Left cardiac atrium (tissue), 4 donors: Measurements from ENCODE around the gene NEAT1. TPM values are rescaled to one million over a fixed set of nuclear protein-coding genes. Genes with fewer than 3 reads are reported as not detected.
"Not testable (repeated sequence)": the region's sequence is repeated elsewhere in the genome, so short reads cannot be mapped to it uniquely, and the experiment has no call there.

ENCODE experiments used
- ATAC-seq, 2 donors: fragments of 200-7000 bp; cut with Tn5 transposase; one replicate each; pipeline ENCODE4 v1.9.1; 2020; ENCODE audit warnings: mild to moderate bottlenecking in 2 of 2, moderate library complexity in 2 of 2
- DNase-seq: peaks from one replicate; pipeline ENCODE4 v3.0.0-alpha.2; 2020
- intact Hi-C, 2 donors: fragments of 100-400 bp; cut with DNase I; formaldehyde crosslinking; loops; one replicate each; pipeline versions ENCODE4 v1.14.1 to v1.15.1; 2022 to 2023
- total RNA-seq, 2 donors: library from RNA; stranded (reverse); fragmentation: NEBNext Ultra II Directional; extraction: Animal tissue kit (Norgen Biotek cat#: 25700); gene quantifications; one replicate each; pipeline ENCODE4 v1.2.1, GENCODE V29; 2021
- donor health status: DM: no; HTN: yes; CAD: no.
- donor health status: DM: no; HTN: yes; CAD: no; lungs with severe emphysema.
- donor health status: DM: yes; HTN: yes; CAD: no.
- donor health status: Dilated cardiomyopathy.

Gene NEAT1
- total RNA-seq, 2 donors from 2014 or later: 405 to 657 TPM

GRCh38 chr11:65439331-65440181 is 17.0 kb downstream of the NEAT1 start:
- DNase-seq: peak; percentile 20
- ATAC-seq: no peak
- intact Hi-C loops: no loop called here

DNA sequence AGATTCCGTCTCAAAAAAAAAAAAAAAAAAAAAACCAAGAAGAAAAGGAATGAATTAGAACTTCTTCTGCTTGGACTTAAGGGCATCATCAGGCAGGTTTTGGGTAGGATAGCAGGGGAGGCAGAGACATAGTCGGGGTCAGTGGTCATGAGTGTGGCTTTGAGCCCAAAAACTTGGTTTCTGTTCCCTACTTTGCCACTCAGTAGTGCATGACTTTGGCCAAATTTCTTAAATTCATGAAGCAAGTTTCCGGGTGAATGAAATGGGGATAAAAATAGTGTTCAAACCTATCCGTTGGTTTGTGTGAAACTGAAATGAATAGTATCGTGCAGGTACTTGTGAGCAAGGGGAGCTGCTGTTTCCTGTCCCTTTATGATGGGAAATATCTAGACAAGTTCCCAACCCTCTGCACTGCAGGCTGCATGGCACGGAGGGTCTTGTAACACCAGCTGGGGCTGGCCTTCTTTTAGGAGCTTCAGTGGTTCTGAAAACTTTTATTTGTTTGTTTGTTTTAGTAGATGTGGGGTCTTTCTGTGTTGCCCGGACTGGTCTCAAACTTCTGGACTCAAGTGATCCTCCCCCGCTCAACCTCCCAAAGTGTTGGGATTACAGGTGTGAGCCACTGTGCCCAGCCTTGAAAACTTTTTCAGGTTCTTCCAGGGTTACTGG is 18.4 kb downstream of the NEAT1 start:
- DNase-seq (peak; percentile 10), ATAC-seq (no peak)
- intact Hi-C loops: no loop called here

DNA sequence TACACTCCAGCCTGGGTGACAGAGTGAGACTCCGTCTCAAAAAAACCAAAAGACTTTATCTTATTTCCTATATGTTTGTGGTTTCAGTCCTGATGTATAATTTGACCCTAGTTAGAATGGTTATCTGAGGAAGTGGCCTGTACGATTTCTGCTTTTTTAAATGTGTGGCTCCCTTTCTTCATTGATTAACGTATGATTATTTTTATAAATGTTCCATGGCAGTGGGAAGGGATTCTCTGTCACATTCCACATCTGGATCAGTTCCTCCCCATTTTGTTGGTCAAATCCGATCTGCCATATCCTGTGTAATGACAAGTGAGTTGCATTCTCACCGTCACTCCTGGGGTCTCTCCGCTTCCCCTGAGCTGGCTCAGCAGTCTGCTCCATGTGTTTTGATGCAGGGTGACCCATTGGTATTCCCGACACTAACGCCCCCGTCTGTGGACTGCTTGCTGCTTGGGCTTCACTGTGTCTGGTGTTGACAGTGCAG is 20.3 kb downstream of the NEAT1 start:
- DNase-seq (no peak), ATAC-seq (no peak)
- intact Hi-C loops: no loop called here

DNA sequence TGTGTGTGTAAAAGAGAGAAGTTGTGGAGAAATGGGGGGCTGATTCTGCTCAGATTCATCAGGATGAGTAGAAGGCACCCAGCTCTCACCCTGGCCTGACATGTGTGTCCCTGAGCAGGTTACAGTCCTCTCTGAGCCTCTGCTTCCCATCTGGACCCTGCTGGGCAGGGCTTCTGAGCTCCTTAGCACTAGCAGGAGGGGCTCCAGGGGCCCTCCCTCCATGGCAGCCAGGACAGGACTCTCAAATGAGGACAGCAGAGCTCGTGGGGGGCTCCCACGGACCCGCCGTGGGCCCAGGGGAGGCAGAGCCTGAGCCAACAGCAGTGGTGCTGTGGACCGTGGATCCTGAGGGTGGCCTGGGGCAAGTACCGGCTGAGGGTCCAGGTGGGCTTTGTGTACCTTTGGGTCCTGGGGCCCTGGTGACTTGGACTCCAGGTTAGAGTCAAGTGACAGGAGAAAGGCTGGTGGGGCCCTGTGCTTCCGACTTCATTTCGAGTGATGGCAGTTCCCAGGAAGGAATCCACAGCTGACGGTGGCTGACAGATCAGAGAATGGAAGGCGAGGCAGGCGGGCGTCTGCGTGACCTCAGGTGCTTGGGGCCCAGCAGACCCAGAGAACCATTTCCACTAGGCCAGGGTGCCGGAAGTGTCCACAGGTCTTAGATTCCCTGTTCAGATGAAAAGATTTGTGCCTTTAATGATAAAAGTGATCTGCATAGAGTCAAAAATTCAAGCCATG is 21.9 kb downstream of the NEAT1 start:
- intact Hi-C loops: no loop called here
- ATAC-seq (no peak), DNase-seq (no peak)

DNA sequence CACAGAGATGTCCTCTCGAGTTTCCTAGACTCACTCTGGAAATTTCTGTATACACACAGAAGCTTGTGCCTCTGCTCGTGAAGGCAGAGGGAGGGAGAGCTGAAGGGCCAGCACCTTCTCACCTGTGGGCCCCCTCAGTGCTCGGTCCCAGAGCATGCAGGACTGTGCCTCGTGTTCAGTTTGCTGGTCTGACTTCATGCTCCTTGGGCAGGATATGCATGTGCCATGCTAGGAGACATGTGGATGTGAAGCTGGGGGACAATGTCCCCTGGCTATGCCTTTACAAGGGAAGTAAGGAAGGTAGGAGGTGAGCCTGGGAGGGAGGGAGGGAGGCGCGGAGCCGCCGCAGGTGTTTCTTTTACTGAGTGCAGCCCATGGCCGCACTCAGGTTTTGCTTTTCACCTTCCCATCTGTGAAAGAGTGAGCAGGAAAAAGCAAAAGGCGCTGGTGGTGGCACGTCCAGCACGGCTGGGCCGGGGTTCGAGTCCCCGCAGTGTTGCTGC is 22.6 kb downstream of the NEAT1 start:
- intact Hi-C loops: no loop called here
- DNase-seq: no peak
- ATAC-seq: no peak

DNA sequence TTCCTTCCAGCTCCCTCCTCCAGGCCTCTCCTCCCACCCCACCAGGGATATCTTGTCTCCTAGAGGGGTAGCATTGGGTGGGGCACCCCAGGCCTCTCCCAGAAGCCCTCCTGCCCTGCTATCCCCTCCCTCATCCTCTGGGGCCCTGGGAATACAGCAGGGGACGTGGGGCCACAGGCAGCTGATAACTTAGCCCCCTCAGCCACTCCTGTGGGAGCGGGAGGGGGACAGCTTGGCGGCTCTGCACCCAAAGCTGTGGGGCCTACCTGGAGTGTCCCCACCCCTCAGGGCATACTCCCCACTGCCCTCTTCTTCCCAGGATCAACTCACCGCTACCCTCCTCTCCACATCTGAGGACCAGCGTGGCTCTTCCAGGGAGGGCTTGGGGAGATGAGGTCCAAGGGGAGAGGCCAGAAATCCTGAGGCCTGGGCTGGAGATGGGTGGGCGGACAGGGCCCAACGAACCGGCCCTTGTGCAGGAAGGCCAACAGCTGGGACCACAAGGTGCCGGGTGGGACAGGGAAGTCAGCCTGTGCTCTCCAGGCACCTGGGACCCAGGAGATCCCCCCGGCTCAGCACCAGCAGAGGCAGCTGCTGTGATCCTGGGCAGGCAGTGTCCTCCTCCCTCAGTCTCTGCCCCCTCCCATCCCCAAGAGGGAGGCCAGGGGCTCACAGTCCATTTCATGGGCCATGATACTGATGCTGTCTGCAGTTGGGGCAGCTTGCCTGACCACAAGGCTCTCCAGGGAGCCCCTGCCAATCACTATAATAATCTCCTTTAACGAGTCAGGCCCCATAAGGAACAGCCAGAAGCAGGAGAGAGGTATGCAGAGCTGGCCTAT is 23.2 kb downstream of the NEAT1 start:
- intact Hi-C loops: no loop called here
- ATAC-seq: peak; percentile 7
- DNase-seq: no peak

GRCh38 chr11:65446446-65447277 is 24.1 kb downstream of the NEAT1 start:
- intact Hi-C loops: no loop called here
- peak; percentile 68 for DNase-seq
- ATAC-seq: peak; percentile 6 to 20

DNA sequence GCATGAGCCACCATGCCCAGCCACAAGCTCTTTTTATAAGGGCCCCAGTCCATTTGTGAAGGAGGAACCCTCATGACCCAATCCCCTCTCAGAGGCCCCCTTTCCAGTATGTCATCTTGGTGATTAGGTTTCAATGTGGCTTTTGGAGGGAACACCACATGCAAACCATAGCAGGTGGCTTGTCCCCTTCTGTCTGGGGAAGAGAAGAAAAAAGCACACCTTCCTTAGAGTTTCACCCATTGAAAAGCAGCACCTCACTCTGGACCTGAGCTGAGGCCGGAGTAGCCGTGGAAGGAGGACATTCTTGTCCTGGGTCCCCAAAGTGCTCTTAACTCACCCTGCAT is 25.4 kb downstream of the NEAT1 start:
- DNase-seq: no peak
- no peak for ATAC-seq
- intact Hi-C loops: no loop called here

DNA sequence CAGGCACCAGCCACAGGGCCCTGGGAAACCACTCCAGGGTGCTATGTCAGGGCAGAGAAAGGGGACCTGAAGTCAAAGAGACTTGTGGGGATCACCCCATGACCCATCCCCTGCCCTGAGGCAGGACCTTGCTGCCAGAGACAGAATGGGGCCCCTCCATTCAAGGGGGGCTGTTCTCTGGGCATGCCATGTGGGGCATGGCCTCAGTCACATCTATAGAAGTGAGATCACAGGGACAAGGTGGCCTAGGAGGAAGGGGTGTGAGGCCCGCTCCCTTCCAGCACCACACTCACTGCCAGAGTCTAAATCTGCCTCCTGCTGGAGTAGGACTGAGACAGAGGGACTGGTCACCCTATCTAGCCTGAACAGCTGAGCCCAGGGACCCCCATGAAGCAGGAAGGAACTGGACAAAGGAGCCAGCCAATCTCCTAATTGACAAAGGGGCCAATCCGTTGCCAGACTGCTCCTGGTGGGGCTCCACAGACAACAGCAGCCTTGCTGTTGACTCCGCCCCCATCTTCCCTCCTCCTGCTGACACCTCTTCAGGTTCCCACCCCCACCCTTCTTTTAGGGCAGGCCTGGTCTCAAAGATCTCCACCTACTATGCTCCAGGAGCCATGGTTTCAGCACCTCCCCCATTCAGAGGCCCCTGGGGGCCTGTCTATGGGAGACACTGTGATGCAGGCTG is 26.0 kb downstream of the NEAT1 start:
- ATAC-seq (peak; percentile 4 to 5), DNase-seq (no peak)
- intact Hi-C loops: no loop called here

GRCh38 chr11:65451301-65451700 is 28.7 kb downstream of the NEAT1 start:
- ATAC-seq, intact Hi-C loops: not testable (repeated sequence)
- DNase-seq: peak; percentile 19

- peak; percentile 7 for DNase-seq
- ATAC-seq, intact Hi-C loops: not testable (repeated sequence)
Measured at GRCh38 chr11:65452259-65452658, 29.7 kb downstream of the NEAT1 start.

DNA sequence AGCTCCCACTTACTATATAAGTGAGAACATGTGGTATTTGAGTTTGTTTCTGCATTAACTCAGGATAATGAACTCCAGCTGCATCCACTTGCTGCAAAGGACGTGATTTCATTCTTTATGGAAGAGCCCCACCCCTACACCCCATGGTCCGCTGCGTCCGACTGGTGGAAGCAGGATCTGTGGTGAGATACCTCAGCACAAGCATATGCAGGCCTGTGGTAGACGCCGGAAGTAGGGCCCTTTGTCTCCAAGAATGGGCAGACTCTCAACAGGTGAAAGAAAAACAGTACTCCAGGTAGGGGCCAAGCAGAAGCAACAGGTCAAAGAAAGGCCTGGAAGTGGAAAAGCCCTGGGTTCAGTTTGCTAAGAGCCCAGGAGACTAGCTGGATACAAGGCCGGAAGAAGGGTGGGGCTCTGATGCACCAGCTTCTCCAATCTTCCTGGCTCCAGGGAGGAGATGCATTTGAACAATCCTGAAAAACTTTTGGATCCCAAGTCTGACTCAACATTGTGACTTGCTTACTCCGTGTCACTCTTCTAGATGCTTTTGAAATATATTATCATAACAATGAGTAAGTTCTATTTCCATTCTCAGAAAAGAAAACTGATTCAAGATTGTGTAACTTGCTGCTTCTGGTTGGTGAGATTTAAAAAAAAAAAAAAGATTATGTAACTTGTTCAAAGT is 30.4 kb downstream of the NEAT1 start:
- DNase-seq: peak; percentile 42
- ATAC-seq: peak in 1 of 2 donors; percentile 0
- intact Hi-C loops: no loop called here

- ATAC-seq (peak in 1 of 2 donors; percentile 8), DNase-seq (peak; percentile 23)
- intact Hi-C loops: no loop called here
Measured at GRCh38 chr11:65454311-65454695, 31.7 kb downstream of the NEAT1 start.

GRCh38 chr11:65454696-65455456 is 32.3 kb downstream of the NEAT1 start:
- ATAC-seq: peak; percentile 91 to 96
- intact Hi-C loops: no loop called here

GRCh38 chr11:65456418-65456817 is 33.8 kb downstream of the NEAT1 start:
- ATAC-seq: no peak
- DNase-seq: no peak
- intact Hi-C loops: no loop called here

More at GRCh38 chr11:65454696-65455456, 32.3 kb downstream of the NEAT1 start:
- peak; percentile 90 for DNase-seq

DNA sequence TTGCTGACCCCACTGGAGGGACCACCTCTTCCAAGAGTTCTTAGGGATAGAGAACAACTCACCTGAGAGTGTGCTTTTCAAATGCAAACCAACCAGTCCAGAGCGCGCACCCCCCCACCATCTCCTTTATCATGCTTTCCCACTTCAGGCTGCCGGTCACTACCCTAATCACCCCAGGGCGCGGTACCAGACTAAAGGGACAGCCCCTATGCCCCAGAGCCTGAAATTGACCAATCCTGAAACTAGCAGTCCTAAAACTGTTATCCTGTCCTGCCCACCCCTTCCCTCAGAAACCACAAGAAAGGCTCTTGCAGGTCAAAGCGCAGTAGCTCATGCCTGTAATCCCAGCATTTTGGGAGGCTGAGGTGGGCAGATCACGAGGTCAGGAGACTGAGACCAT is 37.0 kb downstream of the NEAT1 start:
- peak; percentile 9 for DNase-seq
- intact Hi-C loops: no loop called here
- ATAC-seq: no peak
